Measurements from ENCODE around the gene SGK1.
A peak's percentile ranks its signal among the peaks of the same experiment; 100 is the strongest.

SGK1 gene

GRCh38 chr6:134317471-134318131 lies at the start of gene SGK1:
SGK1 (minus strand) TSS chr6:134318112; CDS start chr6:134317460, 652 bp downstream.
- peak in 1 of 2 donors; percentile 3 for DNase-seq (ENCODE audit: low read depth in 1 of 2, low spot score in 1 of 2)

- no peak for DNase-seq (ENCODE audit: low read depth in 1 of 2, low spot score in 1 of 2)
These were observed 45.6 kb upstream of the SGK1 start for GRCh38 chr6:134363323-134364039.

- no peak for DNase-seq (ENCODE audit: low read depth in 1 of 2, low spot score in 1 of 2)
These were observed 43.1 kb upstream of the SGK1 start for GRCh38 chr6:134361011-134361410.

DNA sequence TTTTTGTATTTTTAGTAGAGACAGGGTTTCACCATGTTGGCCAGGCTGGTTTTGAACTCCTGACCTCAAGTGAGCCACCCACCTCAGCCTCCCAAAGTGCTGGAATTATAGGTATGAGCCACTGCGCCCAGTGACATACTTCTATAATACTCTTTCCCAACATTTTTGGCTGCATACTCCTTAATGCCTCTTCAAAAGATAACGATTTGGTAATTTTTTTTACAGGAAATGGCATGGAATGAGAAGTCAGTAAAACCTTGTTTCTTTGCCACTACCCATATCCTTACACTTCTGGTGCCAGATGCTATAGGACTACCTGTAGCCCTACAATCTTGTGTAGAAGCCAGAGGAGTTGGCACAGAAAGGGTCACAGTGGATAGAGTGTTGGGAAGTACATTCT lies 41.4 kb upstream of the SGK1 start:
- no peak for DNase-seq (ENCODE audit: low read depth in 1 of 2, low spot score in 1 of 2)

DNA sequence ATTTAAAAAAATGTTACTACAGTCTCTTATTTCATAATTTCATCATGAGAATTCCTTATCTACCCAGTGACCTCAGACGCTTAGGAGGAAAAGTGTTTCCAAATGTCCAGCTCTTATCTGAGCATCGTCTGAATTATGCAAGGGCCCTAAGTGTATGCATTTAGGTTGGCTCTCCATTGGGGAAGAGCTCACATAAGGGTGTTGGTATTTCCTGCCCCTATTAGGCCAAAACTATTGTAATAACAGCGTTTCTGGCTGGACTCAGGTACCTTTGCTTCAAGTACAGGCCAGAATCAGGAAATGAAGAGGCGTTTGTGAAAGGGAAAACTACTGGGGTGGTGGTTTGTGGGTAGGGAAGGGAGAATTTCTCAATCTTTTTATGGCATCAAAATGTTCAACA lies 40.4 kb upstream of the SGK1 start:
- no peak for DNase-seq (ENCODE audit: low read depth in 1 of 2, low spot score in 1 of 2)

DNA sequence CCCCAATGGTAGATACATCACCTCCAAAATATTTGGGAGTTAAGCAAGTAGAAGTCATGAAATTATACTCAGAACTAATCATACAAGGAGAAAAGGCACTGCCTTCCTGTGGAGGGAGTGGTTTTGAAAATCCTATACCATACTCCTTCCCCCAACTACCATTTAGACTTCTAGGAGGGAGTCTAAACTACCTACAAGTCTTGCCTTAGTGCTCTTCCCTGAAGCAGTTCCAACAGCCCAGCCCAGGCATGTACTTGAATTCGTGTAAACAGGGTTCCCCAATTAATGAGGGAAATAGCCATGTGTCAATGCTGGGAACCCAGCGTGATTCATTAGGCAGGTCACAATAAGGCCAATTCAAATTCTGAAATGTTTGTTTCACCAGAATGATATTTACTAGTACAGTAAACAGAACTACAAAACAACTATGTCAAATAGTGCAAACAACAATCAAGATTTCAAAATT lies 39.1 kb upstream of the SGK1 start:
- no peak for DNase-seq (ENCODE audit: low read depth in 1 of 2, low spot score in 1 of 2)

- DNase-seq (ENCODE audit: low read depth in 1 of 2, low spot score in 1 of 2): no peak
These were observed 38.5 kb upstream of the SGK1 start for GRCh38 chr6:134356405-134356804.

GRCh38 chr6:134352786-134353480 lies 35.0 kb upstream of the SGK1 start:
- DNase-seq (ENCODE audit: low read depth in 1 of 2, low spot score in 1 of 2): peak in 1 of 2 donors; percentile 14

DNA sequence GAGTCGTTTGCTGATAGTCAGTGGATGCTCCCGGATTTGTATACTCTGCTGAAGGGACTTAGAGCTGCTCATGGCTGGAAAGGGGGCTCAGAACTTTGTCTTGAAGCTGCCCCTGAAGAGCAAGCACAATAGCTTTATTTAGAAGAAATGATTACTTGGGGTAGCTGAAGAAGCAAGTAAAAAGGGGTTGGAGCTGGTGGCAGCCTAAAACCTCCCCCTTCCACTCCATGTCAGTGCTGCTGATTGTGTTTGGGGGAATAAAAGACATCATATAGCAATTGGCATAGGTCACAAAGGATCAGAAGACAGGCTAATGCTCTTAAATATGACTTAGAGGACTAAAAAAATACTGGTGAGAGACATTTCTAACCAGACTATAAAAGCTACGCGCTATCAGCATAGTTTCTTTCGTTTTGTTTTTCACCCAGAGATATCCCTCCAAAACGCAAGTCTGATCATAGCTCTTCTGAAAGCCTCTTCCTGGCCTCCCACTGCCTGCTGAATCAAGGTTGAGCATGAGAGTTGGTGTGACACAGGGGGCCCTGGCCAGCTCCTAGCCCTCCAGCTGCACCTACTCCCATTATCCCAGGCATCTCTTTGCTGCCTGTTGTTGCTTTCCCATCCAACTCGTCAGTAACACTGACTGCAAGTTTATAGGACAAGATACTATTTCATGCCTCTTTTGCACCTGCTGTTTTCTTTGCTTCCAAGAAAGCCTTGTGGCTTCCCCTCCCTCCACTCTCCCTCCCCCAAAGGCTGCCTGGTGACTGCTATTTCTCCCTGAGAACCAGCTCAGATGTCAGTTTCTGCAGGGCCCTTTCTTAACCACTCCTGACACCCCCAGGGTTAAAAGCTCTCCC lies 33.9 kb upstream of the SGK1 start:
- no peak for DNase-seq (ENCODE audit: low read depth in 1 of 2, low spot score in 1 of 2)

- no peak for DNase-seq (ENCODE audit: low read depth in 1 of 2, low spot score in 1 of 2)
These were observed 30.2 kb upstream of the SGK1 start for GRCh38 chr6:134347885-134348805.

DNA sequence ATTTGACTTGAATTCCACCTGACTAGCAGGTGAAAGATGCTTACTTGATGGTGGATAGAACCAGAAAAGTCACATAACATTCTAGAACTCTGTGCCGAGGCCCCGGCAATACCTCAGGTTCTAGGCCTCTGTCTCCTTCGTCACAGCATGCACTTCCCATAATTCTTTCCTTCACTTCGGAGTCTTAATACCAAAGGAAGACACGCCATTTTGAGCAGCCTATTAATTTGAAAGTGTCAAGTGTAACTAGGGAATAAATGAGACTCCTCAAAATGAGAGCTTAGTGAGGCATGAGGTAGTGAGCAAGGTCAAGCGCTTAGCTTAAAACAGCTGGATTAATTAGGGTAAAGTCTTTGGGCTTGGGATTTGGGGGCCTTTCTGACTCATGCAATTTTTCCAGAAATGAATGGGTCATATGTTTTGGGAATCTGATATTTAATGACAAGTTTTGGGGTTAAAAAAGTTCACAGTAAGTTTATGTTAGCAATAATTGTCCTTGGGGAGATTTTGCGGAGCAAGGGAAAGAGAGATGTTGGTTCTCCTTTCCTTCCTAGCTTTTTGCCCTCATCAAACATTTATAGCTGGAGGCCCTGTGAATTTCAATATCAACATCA lies 29.1 kb upstream of the SGK1 start:
- no peak for DNase-seq (ENCODE audit: low read depth in 1 of 2, low spot score in 1 of 2)

DNA sequence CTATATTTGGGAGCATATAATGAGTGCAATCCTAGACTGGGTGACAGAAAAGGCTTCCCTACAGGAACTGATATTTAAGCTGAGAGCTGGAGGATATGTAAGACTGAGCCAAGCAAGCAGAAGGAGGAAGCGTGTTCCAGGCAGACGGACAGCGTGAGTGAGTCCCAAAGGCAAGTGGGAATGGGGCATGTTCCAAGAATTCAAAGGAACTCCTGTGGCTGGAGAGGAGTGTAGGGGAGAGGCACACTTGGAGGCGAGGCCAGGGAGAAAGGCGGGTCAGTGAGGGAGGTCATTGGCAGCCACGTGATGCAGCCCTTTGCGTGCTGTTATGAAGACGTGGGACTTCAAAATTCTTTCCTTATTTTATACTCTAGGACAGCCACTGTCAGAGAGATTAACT lies 27.9 kb upstream of the SGK1 start:
- no peak for DNase-seq (ENCODE audit: low read depth in 1 of 2, low spot score in 1 of 2)

- no peak for DNase-seq (ENCODE audit: low read depth in 1 of 2, low spot score in 1 of 2)
These were observed 25.2 kb upstream of the SGK1 start for GRCh38 chr6:134343066-134343465.

DNA sequence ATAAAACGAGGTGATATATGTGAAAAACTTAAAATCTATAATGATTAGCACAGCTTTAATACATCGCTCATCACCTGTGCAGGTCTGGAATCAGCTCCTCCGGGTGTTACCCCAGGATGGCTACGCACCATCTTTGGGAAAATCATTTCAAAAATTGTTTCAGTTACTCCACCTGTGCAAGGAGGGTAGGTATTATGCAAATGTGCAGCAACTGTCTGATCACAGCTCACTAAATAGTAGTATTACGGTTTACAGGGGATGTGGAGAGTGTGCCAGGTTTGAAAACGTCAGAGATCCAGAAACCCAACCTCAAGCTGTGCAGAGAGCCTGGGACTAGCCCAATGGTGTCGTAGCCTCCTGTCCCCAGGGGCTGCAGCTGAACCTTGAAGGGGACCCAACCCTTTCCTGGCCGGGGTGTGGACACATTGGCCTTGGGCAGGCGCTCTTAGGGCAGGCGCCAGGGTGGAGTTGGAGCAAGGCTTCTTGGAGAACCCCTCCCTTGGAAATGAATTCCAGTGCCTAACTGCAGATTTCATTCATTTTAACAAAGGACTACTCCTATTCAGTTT lies 24.2 kb upstream of the SGK1 start:
- DNase-seq (ENCODE audit: low read depth in 1 of 2, low spot score in 1 of 2): no peak

- DNase-seq (ENCODE audit: low read depth in 1 of 2, low spot score in 1 of 2): no peak
These were observed 22.5 kb upstream of the SGK1 start for GRCh38 chr6:134340179-134340975.

DNA sequence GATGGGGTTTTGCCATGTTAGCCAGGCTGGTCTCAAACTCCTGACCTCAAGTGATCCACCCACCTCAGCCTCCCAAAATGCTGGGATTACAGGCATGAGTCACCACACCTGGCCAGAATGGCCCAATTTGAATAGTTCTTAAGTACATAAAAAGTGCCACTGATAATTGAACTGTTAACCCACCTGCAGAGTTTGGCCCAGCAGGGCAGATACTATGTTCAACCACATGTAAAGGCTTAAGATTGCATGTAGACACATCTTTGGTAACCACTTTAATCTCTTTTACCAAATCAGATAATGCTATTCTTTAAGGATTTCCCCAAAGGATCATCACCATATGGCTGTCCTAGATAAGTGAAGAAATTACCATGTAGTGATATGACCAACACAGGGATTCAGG lies 21.3 kb upstream of the SGK1 start:
- DNase-seq (ENCODE audit: low read depth in 1 of 2, low spot score in 1 of 2): no peak

- no peak for DNase-seq (ENCODE audit: low read depth in 1 of 2, low spot score in 1 of 2)
These were observed 13.3 kb upstream of the SGK1 start for GRCh38 chr6:134331256-134331655.

GRCh38 chr6:134330555-134330954 lies 12.6 kb upstream of the SGK1 start:
- no peak for DNase-seq (ENCODE audit: low read depth in 1 of 2, low spot score in 1 of 2)

DNA sequence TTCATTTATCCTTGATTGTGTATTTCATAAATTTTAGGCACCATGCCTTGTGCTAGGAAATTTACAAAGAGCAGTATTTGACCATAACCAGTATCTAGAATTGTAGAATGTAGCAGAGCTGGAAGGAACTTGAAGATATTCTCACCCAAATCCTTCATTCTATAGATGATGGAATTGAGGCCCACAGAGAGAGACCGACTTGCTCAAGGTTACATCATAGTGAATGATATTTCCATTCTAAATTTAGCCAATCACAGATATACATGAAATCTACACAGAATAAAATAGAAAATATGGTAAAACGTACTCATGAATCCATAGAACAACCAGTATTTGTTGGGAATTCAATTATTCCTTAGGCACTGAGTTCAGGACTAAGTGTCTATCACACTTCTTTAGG lies 10.9 kb upstream of the SGK1 start:
- no peak for DNase-seq (ENCODE audit: low read depth in 1 of 2, low spot score in 1 of 2)
